ENCODE results near the gene PLA2G6. TPM values are rescaled to one million over a fixed set of nuclear protein-coding genes. Genes with fewer than 3 reads are reported as not detected.
"Not testable (repeated sequence)": the region's sequence is repeated elsewhere in the genome, so short reads cannot be mapped to it uniquely, and the experiment has no call there.

PLA2G6 gene
- total RNA-seq, 4 donors from 2014 or later = 46.0 to 88.4 (median 64.8) TPM

- no peak for TF ChIP-seq CTCF (IDR thresholded peaks at IDR 0.05)
- no peak for TF ChIP-seq POLR2A (IDR thresholded peaks at IDR 0.05)
- no peak for DNase-seq (ENCODE audit: low spot score in 2 of 2)
- no peak overlapping the region for H3K4me3 ChIP-seq (ENCODE audit: low read depth, poor library complexity, severe bottlenecking)
- intact Hi-C loops (cut with DNase I; ENCODE audit: low total_unique reads) = no loop called here
- 93 to 97% methylated on average over 7 of the region's 7 CpGs for WGBS, 2 donors
Measured at GRCh38 chr22:38164551-38164918, 17.1 kb downstream of the PLA2G6 start.

GRCh38 chr22:38163844-38164550 lies 17.6 kb downstream of the PLA2G6 start:
- DNase-seq (ENCODE audit: low spot score in 2 of 2) = no peak
- TF ChIP-seq CTCF (IDR thresholded peaks at IDR 0.05) (no peak), POLR2A (IDR thresholded peaks at IDR 0.05) (no peak)
- intact Hi-C loops (cut with DNase I; ENCODE audit: low total_unique reads) = no loop called here
- 77 to 82% methylated on average over 13 of the region's 13 CpGs for WGBS, 2 donors
- no peak overlapping the region for H3K4me3 ChIP-seq (ENCODE audit: low read depth, poor library complexity, severe bottlenecking)

GRCh38 chr22:38162881-38163843 lies 18.5 kb downstream of the PLA2G6 start:
- WGBS, 2 donors = 82 to 85% methylated on average over 14 of the region's 14 CpGs
- TF ChIP-seq CTCF (IDR thresholded peaks at IDR 0.05) (no peak), POLR2A (IDR thresholded peaks at IDR 0.05) (no peak)
- no peak overlapping the region for H3K4me3 ChIP-seq (ENCODE audit: low read depth, poor library complexity, severe bottlenecking)
- intact Hi-C loops (cut with DNase I; ENCODE audit: low total_unique reads) = no loop called here
- DNase-seq (ENCODE audit: low spot score in 2 of 2) = no peak

- WGBS, 2 donors = 89 to 94% methylated on average over 1 of the region's 1 CpG
- TF ChIP-seq POLR2A (IDR thresholded peaks at IDR 0.05) (no peak), CTCF (IDR thresholded peaks at IDR 0.05) (no peak)
- no peak overlapping the region for H3K4me3 ChIP-seq (ENCODE audit: low read depth, poor library complexity, severe bottlenecking)
- DNase-seq (ENCODE audit: low spot score in 2 of 2) = no peak
- intact Hi-C loops (cut with DNase I; ENCODE audit: low total_unique reads) = no loop called here
Measured at GRCh38 chr22:38155703-38156102, 25.9 kb downstream of the PLA2G6 start.

GRCh38 chr22:38154563-38154915 lies 27.1 kb downstream of the PLA2G6 start:
- intact Hi-C loops (cut with DNase I; ENCODE audit: low total_unique reads); H3K4me3 ChIP-seq (ENCODE audit: low read depth, poor library complexity, severe bottlenecking); DNase-seq (ENCODE audit: low spot score in 2 of 2): not testable (repeated sequence)
- WGBS, 2 donors = 33 to 45% methylated on average over 1 of the region's 1 CpG

GRCh38 chr22:38153821-38154562 lies 27.6 kb downstream of the PLA2G6 start:
- H3K4me3 ChIP-seq (ENCODE audit: low read depth, poor library complexity, severe bottlenecking) = no peak overlapping the region
- DNase-seq (ENCODE audit: low spot score in 2 of 2) = no peak
- 52 to 62% methylated on average over 3 to 4 of the region's 4 CpGs for WGBS, 2 donors
- intact Hi-C loops (cut with DNase I; ENCODE audit: low total_unique reads) = no loop called here
- TF ChIP-seq POLR2A (IDR thresholded peaks at IDR 0.05) = no peak
- no peak for TF ChIP-seq CTCF (IDR thresholded peaks at IDR 0.05)

Measured in lower leg skin (tissue), 4 donors.